ENCODE data around the gene ZNF747.

The ZNF747 gene

DNA sequence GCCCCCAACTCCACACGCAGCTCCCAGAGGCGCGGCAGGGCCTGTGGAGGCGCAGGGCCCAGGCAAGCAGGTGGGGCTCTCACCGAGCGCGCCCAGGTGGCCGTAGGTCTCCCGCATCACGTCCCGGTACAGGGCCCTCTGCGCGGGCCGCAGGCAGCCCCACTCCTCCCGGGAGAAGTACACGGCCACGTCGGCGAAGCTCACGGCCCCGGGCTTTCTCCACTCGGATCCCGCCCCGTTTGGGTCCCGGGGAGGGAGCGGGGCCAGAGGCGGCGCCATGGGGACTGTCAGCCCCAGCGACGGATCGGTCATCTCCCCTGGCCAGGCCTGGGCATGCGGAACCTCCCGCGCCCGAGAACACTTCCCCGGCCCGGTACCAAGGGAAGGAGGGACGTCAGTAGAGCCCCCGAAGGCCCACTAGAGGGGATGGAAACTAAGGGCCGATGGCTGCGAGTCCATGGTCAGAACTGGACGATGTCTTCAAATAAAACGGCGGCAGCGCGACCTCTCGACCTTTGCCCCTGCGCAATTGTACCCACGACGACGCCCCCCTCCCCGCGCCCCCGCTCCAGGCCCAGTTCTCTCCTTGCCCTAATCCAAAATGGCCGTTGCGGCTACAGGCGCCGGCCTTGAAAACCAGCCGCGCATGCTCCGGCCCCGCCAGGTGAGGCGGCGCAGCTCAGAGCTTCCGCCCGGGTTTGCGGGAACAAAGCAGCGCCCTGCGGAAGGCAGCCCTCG lies at the start of gene ZNF747:
ZNF747 (minus strand) TSS at position 491 of the 738 bp plus-strand sequence; CDS start at position 312, 179 bp downstream.
- DNase-seq = peak; percentile 95

DNA sequence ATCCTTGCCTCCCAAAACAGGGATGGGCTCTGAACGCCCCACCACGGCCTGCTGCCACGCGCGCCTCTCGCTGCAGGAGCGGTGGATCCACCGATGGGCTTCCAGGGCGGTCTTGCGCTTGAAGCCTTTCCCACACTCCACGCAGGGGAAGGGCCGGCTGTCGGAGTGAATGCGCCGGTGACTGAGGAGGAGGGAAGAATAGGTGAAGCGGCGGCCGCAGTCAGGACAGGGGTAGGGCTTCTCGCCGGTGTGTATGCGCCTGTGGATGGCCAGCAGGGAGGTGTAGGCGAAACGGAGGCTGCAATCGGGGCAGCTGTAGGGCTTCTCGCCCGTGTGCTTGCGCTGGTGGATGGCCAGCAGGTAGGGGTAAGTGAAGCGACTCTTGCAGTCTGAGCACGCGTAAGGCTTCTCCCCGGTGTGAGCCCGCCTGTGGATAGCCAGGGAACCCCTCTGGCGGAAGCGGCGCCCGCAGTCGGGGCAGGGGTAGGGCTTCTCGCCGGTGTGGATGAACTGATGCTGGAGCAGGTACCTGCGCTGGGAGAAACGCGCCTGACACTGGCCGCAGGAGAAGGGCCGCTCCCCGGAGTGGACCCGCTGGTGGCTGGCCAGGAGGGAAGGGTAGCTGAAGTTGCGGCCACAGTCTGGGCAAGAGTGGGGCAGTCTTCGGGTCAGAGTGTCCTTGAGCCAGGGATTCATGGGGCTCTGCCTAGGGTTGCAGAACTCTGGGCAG lies 48.1 kb upstream of the ZNF747 start:
- no peak for DNase-seq

DNA sequence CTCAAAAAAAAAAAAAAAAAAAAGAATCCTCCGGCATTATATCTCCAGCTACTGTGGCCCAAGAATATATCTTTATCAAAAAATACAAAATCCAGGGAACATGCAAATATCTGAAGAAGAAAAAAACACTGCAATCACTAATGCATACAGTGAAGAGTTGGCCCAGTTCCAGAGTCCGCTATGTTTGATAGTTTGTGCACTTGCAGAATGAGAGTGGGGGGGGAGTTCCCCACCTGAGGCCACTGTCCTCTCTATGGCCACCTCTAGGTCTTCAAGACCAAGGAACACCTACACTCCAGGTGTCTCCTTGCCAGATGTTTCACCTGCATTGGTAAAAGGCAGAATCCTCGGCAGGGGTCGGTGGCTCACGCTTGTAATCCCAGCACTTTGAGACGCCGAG lies 46.8 kb upstream of the ZNF747 start:
- DNase-seq = no peak

DNA sequence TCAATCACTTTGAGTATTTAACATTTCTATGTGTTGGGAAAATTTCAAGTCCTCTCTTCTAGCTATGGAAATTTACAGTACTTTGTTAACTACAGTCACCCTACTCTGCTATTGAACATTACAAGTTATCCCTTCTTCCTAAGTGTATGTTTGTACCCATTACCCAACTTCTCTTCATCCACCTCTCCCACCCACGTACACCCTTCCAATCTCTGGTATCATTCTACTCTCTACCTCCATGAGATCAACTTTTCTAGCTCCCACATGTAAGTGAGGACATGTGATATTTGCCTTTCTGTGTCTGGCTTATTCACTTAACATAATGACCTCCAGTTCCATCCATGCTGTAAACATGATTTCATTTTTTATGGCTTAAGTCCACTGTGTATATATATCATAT lies 40.0 kb upstream of the ZNF747 start:
- DNase-seq = no peak

DNA sequence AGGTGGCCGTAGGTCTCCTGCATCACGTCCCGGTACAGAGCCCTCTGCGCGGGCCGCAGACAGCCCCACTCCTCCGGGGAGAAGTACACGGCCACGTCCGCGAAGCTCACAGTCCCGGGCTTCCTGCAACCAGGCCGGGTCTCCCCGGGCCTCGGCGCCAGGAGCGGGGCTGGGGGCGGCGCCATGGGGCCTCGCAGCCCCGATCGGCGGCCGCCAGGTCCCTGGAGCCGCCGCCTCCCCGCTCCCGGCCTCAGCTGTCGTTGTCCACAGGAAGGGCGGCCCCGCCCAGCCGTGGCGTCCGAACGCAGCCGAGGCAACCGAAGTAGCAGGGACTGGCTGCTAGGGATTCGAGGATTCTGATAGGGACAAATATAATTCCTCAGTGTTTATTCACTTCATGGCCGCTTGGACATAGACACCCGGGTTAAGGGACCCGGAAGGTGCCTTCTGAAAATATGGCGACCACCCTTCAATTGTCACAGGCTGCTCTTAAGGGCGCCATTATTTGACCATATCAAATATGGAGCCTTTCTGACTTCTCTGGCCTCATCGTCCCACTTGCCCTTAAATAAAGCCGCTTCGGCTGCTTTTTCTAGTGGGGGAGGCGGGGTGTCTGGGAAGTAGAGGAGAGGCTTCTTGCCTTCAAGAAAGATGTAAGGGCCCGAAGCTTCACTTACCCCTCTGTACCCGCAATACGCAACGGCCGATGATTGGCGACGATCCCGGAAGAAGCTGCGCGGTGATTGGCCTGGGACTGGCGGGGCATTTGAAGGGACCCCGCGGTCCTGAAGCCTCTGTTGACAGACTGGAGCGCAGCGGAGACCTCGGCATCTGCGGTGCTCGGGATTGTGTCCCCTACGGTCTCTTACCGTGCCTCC lies 37.0 kb upstream of the ZNF747 start, which contains the start of gene ZNF688:
ZNF688 (minus strand) TSS at position 270 of the 878 bp plus-strand sequence; CDS start at position 185, 85 bp downstream.
- peak; percentile 98 for DNase-seq

DNA sequence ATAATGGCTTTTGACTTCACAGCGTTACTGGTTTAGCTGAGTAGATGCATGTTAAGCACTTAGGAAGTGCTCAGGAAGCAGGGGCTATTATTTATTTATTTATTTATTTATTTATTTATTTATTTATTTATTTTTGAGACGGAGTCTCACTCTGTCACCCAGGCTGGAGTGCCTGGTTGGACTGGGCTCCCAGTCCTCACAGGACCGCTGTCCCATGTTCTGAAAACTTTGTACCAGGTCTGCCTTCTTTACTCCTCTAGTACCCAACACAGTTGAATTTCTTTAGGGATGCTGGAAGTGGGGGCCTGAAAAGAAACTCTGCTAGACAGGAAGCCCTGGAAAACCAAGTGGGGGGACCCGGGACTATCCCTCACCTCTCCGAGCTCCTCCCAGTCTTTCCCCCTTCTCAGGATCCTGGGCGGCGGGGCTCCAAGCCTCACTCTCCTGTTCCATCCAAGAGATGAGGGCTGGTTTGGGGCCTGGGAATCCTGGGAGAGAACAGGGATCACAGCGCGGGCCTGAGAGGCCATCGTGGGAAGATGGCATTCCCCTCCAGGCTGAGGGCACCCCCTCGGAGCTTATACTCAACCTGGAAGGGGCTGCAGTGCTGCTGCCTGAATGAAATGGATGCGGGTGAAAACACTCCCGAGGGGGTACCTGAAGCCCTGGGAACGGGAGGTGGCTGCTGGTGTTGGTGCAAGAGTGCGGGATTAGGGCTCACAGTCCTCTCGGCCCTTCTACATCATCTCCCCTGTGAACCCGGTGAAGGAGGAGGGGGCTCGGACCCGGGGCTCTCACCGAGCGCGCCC lies 36.2 kb upstream of the ZNF747 start:
- DNase-seq = no peak

DNA sequence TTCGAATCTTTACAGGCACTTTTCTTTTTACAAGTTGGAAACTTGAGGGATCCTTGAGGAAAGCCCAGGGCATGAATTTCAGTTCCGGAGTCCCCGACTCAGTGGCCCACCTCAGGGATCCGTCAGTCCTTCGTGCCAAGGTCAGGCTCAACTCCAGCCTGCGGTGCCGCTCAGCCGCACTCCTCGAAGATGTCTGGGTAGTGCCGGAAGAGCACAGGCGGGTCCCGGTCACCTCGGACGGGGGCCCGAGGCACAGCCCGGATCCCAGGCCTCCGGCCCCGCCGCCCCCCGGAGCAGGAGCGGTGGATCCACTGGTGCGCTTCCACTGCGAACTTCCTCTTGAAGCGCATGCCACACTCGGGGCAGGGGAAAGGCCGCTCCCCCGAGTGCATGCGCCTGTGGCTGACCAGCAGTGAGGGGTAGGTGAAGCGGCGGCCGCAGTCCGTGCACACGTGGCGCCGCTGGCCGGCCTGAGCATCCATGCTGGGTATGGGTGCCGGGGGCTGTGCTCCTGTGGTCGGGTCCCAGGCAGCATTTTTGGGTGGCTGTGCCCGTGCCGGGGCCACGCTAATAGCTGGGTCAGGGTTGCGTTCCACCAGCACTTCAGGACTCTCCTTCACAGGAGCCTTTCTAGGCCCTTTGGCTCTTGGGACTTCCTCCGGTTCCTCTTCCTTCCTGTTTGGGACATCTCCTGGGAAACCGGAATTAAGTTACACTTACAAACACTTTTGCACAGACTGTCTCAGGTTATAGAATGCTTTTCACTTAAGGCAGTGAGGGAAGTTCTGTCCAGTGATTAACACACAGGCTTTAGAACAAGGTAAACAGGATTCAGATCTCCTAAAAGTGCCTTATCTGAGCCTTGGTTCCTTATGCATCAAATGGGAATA lies 35.3 kb upstream of the ZNF747 start:
- no peak for DNase-seq

DNA sequence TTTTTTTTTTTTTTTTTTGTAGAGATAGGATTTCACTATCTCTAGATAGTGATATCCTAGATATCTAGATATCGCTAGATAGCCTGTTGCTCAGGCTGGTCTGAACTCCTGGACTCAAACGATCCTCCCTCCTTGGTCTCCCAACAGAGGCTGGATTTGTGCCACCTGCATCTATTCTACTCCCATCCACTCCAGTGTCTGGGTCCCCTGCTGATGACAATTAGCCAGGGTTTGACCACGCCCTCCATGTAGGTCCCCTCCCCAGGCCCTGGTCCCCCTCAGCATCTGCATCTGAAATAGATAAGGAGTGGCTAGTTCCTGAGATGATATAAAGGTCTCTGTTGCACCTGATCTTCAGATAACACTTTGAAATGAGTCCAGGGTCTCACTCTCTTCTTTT lies 34.6 kb upstream of the ZNF747 start:
- DNase-seq = no peak

DNA sequence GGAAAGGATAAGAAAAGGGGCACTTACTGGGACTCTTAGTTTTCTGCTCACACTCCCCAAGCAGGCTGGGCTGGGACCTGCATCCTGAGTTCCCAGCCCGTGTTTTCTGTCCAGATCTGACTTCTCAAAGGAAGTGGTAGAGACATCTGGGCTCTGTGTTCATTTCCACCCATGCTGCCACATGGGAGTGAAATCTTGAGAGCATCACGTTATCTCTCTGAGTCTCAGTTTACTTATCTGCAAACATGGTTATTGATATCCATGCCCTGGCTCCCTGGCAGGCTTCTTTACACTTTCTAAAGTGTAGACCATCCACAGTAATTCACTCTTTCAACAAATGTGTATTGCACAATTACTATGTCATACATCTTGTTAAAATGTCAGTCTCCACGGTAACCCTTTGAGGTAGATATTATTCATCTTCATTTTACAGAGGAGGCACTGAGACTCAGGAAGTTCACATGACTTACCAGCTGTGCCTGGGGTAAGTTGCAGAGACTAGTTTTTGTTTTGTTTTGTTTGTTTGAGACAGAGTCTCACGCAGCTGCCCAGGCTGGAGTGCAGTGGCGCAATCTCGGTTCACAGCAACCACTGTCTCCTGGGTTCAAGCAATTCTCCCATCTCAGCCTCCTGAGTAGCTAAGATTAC lies 33.5 kb upstream of the ZNF747 start:
- DNase-seq = peak; percentile 88

DNA sequence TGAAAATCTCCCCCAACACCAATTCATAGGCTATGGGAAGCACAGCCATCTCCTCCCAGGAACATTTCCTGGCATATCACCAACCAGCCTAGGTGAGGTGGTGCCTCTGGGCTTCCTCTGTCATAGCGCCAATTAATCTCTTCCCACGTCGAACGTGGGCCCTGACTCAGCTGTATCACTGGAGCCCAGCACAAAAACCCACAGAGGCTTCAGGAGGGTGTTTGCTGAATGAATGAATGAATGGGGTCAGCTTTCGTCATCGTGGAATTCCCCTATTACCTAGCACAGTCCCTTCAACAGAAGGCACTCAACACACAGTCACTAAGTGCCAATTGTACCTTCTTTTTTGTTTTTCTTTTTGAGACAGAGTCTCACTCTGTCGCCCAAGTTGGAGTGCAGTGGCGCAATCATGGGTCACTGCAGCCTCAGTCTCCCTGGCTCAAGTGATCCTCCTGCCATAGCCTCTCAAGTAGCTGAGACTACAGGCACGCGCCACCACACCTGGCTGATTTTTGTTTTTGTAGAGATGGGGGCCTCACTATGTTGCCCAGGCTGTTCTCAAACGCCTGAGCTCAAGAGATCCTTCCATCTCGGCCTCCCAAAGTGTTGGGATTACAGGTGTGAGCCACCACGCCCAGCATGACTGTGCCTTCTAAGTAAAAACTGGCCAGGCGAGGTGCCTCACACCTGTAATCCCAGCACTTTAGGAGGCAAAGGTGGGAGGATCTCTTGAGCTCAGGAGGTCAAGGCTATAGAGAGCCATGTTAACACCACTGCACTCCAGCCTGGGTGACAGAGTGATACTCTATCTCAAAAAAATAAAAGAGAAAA lies 32.7 kb upstream of the ZNF747 start:
- DNase-seq = peak; percentile 86

DNA sequence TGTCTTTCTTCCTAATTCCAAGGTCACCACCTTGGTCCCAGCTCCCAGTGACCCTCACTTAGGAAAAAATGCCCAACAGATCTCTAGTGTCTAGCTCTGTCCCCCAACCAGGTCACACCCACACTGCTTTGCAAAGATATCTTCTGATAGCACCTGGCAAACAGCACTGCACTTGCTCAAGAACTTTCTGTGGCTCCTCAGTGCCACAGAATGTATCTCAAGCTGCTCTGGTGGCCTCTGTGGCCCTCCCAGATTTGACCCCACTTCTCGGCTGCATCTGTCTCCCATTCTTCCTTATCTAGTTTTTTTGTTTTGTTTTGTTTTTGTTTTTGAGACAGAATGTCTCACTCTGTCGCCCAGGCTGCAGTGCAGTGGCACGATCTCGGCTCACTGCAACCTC lies 31.9 kb upstream of the ZNF747 start:
- no peak for DNase-seq

DNA sequence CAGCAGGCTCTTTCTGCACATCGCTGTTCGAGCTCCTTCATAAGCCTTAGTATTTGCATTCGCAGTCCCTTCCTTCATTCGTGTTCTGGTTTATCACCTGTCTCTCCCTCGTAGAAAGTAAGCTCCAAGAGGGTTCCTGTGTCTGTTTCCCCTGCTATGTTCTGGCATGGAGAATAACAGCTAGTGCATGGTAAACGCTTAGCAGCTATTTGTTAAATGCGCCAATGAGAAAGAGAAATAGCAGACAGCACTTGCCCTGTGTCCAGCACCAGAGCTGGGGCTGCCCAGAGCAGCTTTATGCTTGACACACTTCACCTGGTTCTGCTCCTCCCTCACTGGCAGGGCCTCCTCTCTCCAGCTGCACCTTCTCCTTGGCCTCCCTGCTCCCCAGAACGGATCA lies 31.3 kb upstream of the ZNF747 start:
- no peak for DNase-seq

DNA sequence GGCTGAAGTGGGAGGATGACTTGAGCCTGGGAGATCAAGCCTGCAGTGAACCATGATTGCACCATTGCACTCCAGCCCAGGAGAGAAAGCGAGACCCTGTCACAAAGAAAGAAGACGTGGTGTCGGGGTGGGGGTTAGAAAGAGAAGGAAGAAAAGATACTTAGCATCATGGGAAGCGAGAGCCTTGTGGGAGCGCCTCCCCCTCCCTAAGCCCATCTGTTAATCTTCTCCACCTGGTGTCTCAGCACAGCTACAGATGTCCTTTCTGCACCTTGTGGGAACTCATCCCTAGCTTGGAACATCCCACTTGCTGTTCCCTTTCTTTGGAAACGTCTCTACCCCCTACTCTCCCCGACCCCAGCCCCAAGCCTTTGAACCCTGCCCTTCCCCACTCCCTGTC lies 30.9 kb upstream of the ZNF747 start:
- DNase-seq = no peak

DNA sequence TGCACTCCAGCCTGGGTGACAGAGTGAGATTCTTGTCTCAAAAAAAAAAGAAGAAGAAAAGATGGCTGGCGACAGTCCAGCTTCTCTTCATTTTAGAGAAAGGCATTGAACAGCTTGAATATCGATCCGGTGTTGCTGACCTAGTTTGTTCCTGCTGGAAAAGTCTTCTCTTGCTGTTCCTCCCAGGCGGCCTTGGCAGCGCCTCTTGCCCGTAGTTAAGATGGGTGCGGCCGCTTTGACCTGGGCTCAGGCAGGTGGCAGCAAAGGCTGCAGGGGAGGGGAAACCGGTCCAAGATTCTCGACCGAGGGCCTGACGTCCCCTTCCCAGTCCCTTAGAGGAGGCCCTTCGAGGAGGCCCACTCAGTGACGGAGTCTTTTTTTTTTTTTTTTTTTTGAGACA lies 27.4 kb upstream of the ZNF747 start:
- no peak for DNase-seq

DNA sequence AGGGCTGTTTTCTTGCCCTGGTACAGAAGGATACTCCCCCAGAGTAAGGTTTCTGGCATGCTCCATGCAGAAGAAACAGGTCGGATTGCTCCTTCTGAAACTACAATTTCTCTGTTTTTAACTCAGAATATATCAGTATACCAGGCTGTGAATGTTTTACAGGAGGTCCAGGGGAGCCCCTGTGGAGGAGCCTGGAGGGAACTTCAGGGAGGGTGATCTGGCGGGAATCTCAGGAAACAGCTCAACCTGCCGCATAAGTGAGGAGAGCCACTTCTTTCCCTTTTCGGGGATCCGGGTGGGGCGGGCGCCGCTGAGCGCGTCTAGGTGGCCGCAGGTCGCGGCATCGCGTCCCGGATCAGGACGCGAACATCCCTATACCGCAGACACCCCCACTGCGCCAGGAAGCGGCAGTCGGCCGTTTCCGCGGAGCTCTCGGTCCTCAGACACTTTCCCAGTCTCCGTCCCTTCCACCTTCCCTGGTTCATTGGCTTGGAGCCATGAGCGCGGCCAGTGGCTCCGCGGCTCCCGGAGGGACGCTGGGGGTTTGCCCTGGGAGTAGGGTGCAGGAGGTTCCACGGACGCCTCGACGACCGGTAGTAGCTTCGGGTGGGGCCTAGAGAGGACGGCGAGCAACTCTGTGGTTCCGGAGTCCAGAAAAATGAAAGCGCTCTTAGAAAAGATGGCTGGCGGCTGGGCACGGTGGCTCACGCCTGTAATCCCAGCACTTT lies 26.6 kb upstream of the ZNF747 start:
- peak; percentile 34 for DNase-seq

DNA sequence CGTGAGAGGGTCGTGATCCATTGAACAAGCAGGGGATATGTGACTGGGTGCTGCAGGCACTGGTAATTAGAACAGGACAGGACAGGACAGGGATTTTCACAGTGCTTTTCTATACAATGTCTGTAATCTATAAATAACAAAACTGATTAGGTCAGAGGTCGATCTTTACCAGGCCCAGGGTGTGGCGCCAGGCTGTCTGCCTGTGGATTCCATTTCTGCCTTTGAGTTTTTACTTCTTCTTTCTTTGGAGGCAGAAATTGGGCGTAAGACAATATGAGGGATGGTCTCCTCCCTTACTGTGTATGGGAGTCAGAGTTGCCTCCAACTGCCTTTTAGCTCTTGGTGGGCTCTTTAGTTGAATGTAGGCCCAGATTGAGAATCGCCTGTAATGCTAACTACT lies 25.0 kb upstream of the ZNF747 start:
- DNase-seq = no peak

DNA sequence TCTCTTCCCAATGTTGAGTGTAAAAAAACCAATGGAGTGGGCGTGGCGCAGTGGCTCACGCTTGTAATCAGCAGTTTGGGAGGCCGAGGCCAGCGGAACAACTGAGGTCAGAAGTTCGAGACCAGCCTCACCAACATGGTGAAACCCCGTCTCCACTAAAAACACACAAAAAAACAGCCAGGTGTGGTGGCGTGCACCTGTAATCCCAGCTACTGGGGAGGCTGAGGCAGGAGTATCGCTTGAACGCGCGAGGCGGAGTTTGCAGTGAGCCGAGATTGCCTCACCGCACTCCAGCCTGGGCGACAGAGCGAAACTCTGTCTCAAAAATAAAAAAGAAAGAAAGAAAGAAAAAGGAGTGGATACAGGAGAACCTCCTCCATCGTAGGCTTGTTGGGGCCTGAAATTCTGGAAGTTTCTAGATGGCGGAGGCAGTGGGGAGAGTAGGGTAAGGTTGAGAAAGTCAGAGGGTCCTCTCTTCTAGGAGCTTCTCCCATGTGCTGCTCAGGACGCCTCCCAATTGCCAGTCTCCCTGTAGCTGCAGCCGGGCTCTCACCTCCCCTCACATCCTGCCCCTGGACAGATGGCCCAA lies 24.2 kb upstream of the ZNF747 start:
- no peak for DNase-seq

DNA sequence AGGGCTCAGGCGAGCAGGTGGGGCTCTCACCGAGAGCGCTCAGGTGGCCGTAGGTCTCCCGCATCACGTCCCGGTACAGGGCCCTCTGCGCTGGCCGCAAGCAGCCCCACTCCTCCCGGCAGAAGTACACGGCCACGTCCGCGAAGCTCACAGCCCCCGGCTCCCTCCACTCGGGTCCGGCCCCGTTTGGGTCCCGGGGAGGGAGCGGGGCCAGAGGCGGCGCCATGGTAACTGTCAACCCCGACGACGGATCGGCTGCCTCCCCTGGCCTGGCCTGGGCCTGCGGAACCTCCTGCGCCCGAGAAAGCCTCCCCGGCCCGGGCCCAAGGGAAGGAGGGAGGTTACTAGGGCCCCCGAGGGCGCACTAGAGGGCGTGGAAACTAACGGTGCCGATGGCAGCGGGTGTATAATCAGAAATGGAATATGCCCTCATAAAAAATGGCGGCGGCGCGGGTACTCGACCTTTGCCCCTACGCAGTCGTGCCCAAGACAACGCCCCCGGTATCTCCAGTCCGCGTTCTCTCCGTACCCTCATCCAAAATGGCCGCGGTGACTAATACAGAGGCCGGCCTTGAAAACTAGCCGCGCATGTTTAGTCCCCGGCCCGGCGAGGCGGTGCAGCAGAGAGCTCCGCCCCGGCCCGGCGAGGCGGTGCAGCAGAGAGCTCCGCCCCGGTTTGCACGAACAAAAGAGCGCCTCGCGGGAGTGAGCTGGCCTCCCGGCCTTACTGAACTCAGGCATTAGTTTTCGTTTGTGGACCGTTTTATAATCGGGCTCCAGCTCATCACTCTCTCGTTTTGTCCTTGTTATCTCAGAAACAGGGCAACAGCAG lies 23.5 kb upstream of the ZNF747 start, which contains the start of gene ZNF764:
ZNF764 (minus strand) TSS at position 418 of the 832 bp plus-strand sequence; CDS start at position 226, 192 bp downstream.
- peak; percentile 99 for DNase-seq
